GM21723 (cell line): ENCODE data around the gene APH1A.
A peak's percentile ranks its signal among the peaks of the same experiment; 100 is the strongest.
"Not testable (repeated sequence)": the region's sequence is repeated elsewhere in the genome, so short reads cannot be mapped to it uniquely, and the experiment has no call there.

ENCODE experiments used
- ATAC-seq: cut with Tn5 transposase; IDR thresholded peaks from one replicate; pipeline ENCODE4 v1.9.1; 2021; ENCODE audit warnings: mild to moderate bottlenecking, moderate library complexity; ENCODE audit not compliant: unreplicated experiment

Gene APH1A

DNA sequence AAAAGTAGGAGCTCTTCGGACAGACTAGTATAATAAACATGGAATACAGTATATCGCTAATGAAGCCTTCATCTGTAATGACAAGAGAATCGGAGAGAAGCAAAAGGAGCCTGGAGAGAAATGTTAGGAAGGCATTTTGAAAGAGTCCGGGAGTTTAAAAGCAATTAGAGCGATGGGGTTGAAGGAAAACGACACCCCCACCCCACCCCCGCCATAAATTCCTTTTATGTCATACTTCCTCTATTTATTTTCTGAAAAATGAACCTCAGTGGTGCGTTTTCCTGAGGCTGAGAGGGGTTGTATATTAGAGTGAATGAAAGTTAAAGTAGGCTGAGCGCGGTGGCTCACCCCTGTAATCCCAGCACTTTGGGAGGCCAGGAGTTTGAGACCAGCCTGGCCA, 635 bp upstream of the APH1A start:
- no peak for ATAC-seq

DNA sequence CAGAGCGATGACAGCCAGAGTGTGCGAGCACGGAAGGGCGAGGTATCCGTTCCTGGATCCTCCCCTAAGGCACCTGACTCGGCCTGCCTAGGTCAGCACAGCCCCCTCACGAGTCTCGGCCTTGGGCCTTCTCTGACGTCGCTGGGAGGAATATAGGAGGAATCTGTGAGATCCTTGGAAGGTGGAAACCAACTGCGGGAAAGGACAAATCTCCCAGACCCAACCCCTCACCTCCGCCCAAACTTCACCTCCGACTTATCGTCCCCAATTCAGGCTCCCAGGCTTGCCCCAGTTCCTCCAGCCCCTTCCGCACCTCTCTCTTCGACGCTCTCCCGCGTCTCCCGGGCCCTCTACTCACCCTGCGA, 494 bp downstream of the APH1A start:
- peak; percentile 35 for ATAC-seq

DNA sequence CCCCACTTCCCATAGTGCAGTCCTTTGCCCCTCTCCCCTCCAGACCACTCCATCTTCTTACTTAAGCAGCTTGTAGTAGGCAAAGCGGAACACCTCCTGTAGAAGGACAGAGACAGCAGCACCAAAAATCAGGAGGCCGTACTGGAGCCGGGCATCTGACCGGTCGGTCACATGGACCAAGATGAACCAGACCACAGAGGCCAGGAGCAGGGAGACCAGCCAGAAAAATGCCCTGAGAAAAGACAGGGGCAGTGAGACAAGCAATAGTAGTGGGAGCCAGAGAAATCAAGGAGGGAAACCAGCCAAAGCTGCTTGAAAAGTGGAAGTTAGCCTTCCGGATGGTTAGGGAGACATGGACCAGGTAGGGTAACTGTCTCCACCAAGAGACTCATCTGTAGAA, 920 bp downstream of the APH1A start:
- no peak for ATAC-seq

DNA sequence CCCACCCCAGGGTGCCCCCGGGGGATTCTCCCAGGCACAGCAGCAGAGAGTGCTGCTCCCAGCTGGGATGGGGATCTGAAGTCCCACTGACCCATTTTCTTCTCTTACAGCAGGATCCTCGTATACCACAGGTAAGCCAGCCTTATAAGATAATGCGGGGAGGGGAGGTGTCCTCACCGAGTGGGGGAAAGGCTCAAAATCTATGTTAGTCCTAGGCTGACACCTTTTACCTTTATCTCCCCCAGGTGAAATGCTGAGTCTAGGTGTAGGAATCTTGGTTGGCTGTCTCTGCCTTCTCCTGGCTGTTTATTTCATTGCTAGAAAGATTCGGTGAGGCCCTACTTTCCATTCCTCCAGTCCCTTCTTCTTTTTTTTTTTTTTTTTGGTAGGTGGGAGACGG, 5.3 kb downstream of the APH1A start:
- no peak for ATAC-seq

DNA sequence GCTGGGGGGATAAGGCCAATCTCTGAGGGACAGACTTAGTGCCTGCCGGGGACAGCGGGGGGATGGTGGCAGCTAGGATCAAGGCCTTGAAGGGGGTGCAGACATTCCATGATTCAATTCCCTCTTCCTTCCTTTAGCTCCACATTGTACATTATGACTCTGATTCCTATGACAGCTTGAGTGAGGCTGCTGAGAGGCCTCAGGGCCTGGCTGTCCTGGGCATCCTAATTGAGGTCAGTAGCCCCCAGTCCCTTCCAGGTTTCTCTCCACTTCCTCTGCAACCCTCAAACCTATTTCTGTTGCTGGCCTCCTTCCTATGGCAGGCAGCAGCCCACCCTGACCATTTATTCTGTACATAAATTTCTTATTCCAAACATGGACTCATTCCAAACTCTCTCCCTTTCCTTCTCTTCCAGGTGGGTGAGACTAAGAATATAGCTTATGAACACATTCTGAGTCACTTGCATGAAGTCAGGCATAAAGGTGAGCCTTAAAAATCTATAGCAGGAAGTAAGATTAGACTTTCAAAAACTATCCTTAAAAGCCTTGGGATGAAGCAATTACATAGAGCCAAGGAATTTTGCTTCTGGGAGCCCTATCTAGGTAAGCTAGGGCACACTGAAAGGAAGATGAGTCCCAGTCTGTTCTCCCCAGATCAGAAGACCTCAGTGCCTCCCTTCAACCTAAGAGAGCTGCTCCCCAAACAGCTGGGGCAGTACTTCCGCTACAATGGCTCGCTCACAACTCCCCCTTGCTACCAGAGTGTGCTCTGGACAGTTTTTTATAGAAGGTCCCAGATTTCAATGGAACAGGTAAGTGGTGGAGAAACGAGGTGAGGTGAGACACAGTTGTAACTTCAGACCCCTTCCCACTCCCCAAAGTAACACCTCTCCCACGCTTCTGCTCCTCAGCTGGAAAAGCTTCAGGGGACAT, 6.2 kb downstream of the APH1A start:
- no peak for ATAC-seq

DNA sequence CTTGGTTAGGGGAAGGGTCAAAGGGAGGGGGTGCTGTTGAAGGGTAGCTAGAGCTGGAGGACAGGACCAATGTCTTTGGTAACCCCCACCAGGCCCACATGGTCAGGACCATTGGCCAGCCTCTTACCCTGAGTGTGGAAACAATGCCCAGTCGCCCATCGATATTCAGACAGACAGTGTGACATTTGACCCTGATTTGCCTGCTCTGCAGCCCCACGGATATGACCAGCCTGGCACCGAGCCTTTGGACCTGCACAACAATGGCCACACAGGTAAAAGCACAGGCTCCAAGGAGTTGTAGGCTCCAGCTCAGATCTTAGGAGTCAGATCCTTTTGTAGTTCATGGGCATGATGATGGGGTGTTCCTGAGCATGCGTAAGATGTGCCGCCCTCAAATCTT, 7.4 kb downstream of the APH1A start:
- ATAC-seq: no peak

DNA sequence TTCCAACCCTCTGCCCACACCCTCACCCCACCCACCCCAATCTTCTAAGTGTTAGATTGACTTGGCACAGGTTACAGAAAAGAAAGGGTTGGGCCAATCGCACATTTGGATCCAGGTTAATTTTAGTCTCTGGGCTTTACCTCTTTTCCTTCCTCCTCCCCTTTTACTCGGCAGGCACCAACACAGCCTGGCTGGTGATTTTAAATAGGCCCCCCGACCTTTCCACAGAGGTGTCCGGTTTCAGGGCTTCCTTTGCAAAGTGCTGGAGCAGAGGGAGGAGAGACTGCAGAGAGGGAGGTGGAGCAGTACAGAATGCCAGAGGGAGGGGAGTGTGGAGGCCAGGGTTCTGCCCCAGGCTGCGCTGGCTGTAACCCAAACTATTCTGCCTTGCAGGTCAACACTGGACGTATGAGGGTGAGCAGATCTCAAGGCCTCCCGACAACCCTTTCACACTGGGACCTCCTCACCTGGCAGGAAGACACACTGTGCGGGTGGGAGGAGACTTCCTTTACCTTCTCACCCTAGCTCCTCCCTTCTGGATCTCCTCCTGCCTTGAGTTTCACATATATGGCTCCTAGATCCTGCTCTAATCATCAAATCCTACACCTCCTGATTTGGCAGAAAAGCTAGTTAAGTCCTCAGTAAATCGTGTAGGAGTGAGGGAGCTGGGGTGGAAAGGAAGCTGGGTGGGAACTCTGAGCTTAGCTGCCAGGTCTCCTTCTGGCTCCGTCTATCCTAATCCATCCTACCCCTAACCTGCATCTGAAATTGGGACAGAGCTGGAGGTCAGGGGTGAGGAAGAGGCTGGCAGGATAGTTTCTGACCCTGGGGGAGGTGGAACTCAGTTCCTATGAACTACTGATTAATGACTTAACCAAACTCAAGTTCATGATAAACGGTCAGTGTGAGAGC, 8.8 kb downstream of the APH1A start:
- no peak for ATAC-seq

DNA sequence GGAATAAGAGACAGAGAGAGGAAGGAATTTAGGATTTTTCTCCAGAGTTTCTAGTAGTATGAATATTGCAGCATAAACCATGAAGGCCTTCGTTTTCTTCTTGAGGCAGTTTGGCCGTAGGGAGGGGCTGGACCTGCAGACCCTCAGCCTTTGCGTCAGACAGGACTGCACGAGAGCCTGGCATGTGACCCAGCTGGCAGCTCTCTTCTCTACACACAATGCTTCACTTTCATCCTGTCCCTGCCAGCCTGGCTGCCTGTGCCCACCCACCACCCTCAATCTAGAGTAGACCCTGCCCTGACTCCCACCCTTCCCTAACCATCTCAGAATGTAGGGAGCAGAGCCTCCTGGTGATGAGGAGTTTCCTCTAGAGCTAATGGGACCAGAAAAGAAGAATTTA, 9.6 kb downstream of the APH1A start:
- ATAC-seq: no peak

DNA sequence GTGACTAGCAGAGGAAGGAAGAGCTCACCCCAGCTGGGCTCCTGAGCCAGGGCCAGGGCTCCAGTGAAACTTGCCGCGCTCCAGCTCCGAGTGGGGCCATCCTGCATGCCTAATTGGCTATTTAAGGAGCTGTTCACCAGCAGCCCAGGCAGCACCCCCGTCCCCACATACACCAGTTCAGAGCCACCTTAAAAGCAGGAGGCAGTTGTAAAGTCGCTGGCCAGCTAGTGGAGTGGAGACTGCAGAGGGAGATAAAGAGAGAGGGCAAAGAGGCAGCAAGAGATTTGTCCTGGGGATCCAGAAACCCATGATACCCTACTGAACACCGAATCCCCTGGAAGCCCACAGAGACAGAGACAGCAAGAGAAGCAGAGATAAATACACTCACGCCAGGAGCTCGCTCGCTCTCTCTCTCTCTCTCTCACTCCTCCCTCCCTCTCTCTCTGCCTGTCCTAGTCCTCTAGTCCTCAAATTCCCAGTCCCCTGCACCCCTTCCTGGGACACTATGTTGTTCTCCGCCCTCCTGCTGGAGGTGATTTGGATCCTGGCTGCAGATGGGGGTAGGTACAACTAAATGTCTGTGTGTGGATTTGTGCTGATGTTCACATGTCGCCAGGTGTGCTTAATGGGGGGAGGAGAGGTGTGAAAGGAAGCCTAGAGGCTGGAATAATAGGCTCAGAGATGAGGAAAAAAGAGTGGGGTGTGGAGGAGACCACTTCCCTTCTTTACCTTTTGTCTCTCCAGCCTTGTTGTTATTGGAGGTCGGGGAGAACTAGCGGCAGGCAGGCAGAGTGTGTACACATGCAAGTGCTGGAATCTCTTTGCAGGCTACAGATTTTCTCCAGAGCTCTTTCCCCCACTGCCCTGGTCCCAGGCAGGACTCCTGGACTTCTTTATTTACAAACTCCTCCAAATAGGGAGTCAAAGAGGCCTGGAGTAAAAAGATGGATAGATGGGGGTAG, 10.9 kb downstream of the APH1A start, which contains the start of gene CA14:
Gene CA14 (plus strand): TSS at position 151 of the 962 bp plus-strand sequence. CDS start 355 bp downstream, at position 506.
- no peak for ATAC-seq

DNA sequence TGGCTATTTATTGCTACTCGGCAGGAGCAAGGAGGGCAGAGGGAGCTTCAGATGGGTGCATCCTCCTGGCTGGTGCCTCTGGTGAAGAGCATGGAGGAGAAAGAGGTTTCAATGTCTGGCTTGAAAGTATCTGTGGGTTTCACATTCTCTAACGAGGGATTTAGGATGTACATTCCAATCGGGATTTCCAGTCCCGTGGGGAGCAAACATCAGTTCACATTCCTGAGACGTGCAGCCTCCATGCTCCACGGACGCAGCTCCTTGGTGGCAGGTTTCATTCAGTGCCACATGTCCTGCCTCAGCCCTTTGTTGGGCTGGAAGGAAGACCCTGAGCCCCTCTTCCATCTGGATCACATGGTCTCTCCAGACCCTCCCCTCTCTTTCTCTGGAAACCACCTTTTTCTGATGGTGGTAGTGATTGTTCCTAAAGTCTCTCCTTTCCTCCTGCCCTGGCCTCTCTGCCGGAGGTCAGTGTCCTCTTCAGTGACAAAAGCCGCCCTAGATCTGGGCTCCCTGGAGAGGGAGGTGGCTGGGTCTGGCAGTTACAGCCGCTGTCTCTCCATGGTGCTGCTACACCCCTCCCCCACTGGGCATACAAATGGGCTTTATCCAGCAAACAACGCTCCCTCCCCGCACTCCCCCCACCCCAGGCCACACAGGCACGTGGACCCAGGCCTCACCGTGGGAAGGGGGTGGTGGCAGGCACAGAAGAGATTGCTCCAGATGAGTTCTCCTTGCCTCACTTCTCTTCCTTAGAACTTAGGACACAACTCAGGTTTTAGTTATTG, 12.1 kb downstream of the APH1A start:
- ATAC-seq: no peak

DNA sequence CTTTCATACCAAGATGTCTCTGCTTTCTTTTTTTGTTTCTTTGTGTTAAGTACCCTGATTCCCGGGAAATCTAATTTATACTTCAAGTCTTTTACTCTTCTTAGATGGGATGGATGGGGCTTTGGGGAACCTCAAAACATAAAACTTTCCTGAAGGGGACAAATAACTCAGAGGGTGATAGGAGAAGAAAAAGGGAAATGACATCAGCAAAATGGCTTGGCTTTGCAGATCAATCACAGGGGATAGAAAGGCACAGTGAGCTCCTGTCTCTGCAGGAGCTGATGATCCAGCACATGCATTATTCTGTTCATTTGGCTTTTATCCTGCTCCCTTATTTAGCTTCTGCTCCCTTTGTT, 12.6 kb downstream of the APH1A start:
- ATAC-seq: no peak

DNA sequence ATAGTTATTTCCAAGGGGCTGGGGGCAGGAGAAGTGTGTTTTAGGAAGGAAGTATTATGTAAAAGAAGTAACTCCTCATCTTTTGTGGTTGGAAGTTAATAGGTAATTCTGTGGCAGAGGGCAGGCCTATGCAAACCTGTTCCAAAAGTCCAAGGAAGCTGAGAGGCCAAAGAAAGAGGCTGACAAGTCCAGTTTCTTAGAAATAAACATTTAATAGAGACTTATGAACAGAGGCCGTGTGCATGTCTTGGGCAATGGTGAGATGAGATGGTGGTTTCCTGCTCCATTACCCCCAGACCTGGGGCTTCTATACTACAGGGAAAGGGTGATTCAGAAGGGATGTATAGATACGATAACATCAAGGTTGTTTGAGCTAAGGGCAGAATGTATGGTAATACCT, 18.9 kb downstream of the APH1A start:
- no peak for ATAC-seq

DNA sequence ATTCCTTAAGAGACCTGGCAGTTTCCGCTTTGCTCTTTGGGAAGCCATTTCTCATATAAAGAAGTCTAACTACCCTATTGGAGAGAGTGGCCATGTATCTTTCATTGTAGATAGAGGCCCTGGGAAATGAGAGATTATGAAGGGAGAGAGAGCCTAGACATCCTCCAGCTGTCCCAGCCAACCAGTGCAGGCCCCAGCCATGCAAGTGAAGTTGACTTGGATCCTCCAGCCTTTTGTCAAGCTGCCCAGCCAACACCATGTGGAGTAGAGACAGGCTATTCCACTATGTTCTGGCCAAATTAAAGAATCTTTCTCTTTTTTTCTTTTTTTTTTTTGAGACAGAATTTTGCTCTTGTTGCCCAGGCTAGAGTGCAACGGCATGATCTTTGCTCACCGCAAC, 25.8 kb downstream of the APH1A start:
- ATAC-seq: no peak

DNA sequence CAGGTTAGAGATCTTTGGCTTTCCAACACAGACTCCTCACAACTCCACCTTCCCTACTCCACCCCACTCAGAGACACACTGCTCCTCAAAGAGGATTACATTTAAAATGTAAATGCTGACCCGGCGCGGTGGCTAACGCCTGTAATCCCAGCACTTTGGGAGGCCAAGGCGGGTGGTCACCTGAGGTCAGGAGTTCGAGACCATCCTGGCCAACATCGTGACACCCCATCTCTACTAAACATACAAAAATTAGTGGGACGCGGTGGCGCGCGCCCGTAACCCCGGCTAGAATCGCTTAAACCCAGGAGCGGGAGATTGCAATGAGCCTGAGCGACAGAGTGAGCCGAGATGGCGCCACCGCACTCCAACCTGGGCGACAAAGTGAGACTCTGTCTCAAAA, 31.1 kb downstream of the APH1A start:
- ATAC-seq: no peak

DNA sequence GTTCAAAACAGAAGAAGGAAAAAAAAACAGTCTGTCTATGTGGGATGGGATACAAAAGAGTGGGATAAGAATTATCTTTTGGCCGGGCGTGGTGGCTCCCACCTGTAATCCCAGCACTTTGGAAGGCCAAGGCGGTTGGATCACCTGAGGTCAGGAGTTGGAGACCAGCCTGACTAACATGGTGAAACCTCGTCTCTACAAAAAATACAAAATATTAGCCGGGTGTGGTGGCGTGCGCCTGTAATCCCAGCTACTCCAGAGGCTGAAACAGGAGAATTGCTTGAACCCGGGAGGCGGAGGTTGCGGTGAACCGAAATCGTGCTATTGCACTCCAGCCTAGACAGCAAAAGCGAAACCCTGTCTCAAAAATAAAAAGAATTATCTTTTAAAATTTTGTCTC, 31.6 kb downstream of the APH1A start:
- not testable (repeated sequence) for ATAC-seq

DNA sequence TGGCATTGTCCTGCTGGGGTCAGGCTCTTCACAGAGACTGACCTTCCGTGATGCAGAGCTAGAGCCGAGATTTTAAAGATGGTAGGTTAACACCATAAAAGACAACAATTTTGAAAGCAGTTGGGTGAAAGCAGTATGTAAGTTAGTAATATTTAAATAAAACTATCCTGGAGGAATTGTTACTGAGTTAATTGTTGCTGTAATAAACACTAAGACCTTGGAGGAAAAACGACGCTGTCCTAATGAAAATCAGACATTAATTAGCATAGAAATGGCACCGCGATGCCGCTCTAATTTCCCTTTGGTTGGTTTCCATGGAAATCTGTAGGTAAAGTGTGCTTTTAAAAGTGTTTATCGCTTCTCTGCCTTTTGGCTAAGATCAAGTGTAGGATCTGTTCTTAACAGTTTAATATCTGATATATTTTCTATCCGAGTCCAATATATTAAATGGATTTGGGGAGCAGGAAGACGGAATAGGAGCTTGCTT, 32.2 kb downstream of the APH1A start:
- ATAC-seq: no peak

DNA sequence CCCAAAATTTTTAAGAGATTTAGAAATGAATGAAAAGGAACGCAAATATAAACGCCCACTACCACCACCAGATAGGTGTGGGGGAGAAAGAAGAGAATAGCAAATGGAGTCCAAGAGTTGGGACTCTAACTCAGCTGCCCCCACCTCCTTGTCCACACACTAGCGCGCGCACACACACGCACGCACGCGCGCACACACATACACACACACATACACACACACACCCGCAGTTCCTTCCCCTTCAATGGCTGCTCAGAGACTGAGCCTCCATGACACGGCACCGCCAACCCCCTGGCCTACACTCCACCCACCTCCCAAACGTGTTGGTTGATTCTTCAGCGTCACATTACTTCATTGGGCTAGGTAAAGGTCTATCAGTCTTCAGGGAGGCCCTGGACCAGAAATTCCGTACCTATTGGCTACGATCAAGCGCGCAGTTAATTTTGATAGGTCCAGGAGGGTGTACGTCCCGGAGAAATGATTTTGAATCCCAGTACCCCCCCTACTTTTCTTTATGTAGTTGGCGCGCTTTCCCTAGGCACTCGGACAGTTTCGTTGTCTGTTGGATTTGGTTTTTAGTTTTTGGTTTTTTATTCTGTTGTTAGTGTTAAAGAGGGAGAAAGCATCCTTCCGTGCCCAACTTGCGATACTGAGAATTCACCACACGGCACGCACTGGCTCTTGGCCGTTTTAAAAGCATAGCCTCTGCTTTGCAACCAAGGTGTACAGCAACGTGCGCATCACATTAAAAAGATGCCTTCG, 32.8 kb downstream of the APH1A start, which contains the start of gene ANP32E:
Gene ANP32E (minus strand): TSS at position 261 of the 762 bp plus-strand sequence. CDS start 326 bp downstream, outside the sequence.
- ATAC-seq: peak; percentile 81

DNA sequence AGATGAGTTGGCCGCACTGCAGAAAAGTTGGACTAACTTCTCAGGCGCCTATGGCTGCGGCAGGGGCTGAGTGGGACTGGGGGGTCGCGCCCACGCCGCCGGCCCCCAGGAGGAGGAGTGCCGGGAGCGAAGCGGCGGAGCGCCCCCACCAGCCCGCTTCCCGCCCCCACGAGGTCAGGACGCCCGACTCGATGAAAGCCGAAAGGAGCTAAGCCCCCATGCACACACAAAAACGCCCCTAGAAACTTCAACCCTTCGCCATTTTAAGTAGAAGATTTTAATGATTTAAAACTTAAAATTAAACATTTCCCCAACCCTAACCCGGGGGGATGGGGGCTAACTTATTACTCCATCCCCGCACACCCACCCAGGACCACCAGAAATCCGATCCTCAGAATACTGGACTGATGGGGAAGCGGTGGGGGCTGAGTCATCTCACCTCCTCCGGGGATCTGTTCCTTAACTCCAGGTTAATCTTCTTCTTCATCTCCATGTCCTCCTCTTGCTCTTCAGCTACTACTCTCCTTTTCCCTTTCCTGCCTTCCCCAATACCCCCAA, 33.4 kb downstream of the APH1A start:
- ATAC-seq: no peak
